Amniotic stem cell (primary cell): ENCODE results near the gene NEDD4L.

Experiments
- DNase-seq: peaks from one replicate; lab custom pipeline; 2025; lab: John Stamatoyannopoulos, UW

NEDD4L gene

DNA sequence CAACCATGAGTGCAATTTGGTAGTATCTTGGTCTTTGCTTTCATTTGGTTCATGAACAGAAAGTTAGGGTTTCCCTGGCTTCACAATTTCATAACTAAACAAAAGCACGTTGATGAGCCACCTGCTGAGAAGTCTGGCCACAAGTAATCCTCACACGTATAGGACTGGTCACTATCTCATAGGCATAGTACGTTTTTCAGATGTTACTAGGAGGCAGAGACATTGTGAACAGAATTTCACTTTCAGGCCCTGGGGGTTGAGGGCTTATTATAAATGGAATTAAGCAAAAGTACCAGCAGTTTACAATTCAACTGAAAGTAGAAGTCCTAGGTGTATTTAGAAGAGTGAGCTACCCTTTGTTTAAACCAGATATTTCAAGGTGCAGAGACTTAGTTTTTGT, 307.8 kb downstream of the NEDD4L start:
- no peak for DNase-seq

DNA sequence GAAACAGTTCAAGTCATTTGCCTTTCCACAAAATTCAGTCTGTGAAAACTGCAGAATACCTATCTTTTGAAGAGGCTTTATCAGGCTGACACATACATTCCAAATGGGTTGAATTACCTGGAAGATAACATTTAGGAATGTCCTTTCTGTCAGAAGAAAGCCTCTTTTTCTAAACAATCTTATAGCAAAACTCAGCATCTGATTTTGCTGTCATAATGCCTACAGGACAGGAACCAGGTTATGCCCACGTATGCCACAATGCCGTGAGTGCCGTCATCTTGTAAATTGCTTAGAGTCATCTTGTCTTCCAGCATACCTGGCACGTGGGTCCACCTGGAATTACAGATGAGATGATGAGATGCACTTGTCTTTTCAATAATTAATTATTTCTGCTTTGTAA, 309.6 kb downstream of the NEDD4L start:
- DNase-seq = no peak

DNA sequence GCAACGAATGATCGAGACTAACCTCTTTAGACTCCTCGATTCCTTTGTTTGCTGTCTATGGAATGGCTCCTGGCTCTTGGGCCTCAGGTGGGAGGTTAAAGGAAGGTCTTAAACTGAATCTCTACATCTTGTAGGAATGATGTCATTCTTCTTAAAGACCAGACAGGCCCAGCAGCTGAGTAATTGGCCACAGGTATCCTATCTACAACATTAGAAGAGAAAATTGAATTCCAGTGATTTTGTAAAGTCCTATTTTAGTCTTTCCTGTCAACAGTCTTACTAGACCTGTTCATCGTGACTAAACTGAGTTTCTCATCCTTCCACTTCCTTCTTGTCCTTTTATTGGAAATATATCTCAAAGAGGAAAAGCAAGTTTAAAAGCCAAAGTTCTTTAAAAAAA, 310.0 kb downstream of the NEDD4L start:
- DNase-seq = no peak

DNA sequence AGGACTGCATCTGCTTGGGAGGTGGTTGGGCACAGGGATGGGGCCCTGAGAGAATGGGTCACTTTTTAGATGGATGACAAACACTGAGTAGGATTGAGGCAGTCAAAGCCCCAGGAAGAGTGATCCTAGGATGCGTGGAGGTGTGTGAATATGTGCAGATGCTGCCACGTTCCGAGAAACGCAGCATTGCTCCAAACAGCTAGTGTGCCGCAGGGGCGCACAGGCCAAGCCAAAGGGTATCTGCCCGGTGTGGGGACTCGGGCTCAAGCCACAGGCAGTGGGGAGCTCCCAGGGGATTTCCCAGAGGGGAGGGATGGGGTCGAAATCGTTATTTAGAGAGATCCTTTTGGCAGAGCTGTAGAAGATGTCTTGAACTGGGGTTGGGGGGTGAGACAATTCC, 310.8 kb downstream of the NEDD4L start:
- no peak for DNase-seq

DNA sequence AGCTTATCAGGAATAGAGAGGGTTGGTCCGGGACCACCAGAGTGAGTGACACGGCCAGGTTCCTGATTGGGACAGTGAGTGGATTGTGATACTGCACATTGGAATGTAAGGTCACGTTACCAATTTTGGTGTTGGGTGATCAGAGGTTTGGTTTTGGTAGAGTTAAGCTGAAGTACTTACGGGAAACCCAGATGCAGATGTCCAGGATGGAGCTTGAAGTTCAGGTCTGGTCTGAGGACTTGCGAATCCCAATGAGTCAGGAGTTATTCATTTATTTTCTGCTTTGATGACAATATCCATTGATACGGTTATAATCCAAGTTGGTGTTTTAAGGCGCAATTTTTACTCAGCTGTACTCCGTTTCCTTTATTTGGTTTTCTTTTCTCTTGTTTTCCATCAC, 311.2 kb downstream of the NEDD4L start:
- DNase-seq = no peak

DNA sequence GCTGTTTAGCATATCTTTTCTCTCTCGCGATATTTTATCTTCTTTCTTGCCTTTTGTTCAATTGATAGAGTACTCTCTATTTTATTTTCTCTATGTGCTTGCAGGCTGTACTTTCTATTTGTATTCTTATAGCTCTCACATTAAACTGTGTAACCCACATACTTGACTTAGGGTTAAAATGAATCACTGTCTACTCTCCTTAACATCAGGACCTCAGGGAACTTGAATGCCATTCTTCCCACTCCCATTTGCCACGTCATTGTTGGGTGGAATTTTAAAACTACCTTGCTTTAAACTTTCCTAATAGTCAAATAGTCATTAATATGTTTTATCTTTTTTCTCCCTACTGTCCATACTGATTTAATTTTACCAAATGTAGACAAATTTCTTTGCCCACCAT, 315.2 kb downstream of the NEDD4L start:
- DNase-seq = no peak

DNA sequence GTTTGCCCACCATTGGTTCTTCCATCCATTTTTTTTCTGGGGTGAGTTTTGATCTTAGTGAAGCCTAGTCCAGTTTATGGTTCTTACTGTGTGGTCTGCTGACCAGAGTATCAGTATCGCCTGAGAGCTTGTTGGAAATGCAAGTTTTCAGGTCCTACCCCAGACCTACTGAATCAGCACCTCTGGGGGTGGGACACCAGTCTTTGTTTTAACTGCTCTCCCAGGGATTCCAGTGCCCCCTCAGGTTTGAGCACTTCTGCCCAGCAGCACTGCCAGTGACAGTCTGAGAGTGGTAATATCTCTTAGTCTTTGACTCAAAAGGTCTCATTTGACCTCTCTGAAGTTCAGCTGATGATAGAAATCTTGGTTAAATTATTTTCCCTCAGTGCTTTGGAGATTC, 315.6 kb downstream of the NEDD4L start:
- DNase-seq = no peak

DNA sequence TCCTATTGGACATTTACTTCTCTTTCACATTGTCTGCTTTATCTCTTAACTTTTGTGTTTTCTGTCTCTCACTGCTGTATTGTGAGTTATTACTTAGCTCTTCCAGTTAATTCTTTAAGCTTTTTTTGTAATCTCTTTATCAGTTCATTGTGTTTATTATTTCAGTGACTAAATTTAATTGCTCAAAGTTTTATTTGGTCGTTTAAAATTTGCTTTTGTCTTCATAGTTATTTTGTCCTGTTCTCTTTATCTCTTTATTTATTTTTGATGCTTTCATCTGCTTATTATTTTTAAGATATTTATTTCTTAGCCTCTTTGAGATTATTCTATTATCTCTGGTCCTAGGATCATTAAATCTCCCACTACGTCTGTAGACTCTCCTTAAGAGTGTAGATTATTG, 316.3 kb downstream of the NEDD4L start:
- no peak for DNase-seq

DNA sequence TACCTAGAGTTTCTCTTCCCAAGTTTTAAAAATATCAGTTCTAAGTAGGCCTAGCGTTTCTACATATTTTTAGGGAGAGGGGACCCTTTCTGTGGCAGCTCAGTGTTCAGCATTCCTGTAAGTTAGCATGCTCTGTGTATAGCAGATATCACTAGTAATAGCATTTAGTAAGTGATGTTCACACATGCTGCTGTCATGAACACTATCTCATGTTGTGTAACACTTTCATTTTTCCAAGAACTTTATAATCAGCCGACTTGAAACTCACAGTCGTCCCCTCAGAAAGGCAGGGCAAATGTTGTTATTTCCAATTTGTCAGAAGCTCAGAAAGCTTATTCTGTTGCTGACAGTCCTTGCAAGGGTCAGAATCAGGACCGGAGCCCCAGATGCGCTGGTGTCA, 317.2 kb downstream of the NEDD4L start:
- DNase-seq = no peak

DNA sequence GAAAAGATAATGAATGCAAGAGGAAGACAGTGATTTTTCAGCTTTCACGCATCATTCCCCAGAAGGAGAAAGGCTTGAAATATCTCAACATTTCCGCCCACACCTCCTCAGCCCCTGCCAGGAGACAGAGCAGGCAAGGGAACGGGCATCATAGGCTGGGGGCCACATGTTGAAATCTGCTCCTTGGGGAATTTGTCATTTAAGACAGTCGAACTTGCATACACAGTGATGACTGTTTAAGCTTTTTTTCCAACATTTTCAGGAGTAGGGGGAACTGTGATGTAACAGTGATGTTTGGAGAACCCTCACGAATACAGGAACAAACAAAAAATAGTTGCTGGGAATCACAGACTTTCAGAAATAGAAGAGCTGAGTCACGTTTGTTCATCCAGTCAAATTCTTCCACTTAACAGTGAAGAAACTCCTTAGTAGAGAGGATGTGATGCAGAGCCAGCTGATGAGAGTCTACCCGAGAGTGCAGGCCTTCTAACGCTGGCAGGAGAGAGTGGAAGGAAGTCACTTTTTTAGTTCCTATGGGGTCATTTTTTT, 318.1 kb downstream of the NEDD4L start:
- peak; percentile 85 for DNase-seq

DNA sequence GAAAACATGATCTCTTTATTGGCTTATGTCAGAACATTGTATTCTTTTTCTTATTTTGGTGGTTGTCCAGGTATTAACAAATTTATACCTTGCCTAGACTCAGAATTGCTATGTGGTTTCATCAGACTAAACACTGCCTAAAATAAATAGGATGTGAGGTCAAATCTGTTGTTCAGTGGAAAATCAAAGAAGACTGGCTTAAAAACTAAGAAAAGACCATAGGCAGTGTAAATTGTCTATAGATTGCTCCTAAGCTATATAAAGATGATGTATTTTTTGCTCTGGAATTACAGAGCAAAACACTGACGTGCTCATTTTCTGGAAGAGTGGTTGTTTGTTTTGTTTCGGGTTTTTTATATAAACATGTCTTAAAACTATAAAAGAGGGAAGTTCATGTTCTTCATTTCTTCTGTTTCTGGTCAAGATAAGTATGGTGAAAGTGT, 318.8 kb downstream of the NEDD4L start:
- no peak for DNase-seq

DNA sequence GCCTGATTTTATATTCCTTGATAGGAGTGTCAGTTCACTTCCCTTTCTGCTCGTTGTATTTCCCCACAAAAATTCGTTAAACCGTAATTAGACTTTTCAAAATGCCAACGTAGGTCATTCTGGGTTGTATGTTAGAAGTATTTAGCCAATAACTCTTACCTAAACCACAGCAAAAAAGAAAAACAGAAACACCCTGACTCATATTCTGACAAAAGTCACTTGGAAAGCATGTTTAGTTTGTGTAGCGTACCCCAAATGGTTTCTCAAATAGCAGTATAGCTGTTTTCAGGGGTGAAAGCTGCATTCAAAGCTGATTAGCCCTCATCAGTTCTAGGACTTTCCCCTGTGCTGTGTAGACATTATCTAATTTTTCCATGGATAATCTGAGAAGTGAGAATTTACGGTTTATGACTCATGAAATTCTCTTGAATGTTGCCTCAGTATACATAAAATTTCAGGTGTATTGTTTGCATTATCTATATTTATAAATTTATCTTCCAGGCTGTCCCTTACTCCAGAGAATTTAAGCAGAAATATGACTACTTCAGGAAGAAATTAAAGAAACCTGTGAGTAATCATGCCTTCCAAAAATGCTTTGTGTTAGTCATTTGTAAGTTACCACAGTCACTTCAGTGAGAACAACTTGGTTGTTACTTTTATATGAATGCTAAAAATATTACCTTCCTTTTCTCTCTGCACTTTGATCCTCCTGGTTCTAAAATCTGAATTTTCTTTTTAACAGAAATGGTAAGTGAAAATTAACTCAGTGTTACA, 319.9 kb downstream of the NEDD4L start:
- DNase-seq = peak; percentile 9

DNA sequence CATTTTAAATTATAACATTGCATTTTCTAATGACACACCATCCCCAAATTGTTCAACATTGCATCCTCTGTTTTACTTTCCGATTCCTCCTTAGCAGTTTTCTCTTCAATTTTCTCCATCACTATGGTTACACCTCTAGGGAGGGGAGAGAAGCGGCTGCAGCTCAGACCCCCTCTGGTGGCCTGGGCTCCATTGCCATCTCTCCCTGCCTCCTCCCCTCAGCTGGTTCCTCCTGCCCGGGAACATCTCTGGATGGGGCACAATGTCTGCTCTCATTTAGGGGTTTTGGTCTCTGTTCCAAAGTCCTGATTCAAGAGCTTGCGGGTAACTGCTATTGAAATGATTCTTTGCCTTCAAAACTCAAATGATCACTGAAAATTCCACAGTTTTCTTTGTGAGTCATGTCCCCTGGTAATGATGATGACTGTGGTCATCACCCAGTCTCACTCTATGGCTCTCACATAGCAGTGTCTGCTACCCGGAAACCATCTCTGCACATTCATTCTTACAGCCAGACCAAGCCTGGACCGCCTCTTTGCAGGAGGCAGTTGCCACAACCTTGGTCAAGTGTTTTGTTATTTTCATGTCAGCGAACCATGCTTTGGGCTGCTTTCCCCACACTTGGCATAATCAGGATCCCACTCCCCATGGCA, 321.0 kb downstream of the NEDD4L start:
- DNase-seq = no peak

DNA sequence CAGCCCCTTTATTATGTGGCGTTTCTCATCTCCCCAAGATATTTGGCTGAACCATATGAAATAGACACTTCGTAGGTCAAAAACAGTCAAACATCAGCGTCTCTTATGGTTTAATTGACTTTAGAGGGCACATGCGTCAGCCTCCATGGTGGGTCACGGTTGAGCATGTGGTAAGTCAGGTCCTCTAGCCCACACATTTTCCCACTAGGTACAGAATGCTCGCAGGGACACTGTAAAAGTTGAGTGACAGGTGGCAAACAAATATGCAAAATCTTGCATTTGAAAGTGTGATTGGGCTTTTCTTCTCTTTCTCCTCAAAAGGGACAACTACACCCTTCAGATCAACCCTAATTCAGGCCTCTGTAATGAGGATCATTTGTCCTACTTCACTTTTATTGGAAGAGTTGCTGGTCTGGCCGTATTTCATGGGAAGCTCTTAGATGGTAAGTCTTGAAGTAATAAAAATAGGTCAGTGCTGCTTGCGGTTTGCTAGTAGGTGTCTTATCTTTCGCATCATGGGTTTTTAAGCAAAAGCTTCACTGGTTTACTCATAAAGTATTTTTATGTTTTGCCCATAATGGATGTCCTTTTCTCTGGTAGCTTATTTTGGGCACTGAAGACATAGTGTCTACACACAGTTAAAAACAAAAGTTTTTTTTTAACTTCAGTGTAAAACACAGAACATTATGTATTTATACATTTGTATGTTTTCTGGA, 323.6 kb downstream of the NEDD4L start:
- DNase-seq = no peak

DNA sequence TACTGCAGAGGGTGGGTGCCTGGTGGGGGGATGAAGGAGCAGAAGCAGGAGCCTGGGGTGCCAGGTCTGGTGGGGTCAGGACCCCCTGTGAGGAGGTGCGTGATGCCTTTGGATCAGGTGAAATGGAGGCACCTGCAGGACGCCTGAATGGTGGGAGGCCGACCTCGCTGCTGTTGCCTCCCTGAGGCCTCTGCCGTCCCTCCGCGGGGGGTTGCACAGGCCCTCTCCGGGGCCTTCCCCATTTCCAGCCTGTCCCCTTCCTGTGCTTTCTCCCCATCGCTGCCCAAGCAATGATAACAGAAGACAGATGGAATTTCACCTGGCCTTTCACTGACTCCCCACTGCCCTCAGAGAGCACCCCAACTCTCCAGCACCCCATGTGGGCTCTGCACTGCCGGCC, 325.6 kb downstream of the NEDD4L start:
- DNase-seq = no peak

DNA sequence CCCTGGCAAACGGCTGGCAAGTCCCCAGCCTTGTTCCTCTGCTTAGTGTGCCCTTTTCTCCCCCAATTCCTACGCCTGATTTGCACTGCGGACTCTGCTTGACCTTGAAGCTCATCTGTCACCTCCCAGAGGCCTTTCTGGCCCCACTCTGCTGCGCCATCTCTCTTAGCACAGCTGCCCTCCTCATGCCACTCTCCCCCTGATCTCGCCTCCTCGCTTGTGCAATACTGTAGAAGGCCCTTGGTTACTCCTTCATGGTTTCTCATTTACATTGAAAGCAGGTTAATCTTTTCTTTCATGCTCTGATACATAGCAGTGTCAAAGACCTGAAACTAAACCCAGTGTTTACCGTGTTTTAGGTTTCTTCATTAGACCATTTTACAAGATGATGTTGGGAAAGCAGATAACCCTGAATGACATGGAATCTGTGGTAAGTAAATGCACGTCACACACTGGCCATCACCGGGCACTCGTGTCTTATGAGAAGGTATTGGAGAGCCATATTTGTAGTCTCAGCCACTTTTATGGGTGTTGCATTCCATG, 326.1 kb downstream of the NEDD4L start:
- no peak for DNase-seq

DNA sequence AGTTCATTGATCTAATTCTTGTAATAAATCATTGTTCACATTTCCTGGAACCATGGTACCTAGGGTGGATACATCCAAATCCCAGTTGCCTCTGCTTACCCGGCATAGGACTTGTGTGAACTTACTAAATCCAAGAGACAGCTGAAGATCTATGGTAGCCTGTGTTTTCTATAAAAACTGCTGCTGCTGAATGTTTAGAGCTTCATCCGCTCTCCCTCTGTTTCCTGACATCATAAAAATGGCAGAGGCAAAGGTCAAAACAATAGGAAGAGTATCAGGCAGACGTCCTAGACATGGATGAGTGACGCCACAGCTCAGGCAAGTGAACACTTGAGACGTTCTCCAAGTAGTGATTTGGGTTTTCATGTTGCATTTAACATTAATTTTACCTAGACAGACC, 326.6 kb downstream of the NEDD4L start:
- no peak for DNase-seq

DNA sequence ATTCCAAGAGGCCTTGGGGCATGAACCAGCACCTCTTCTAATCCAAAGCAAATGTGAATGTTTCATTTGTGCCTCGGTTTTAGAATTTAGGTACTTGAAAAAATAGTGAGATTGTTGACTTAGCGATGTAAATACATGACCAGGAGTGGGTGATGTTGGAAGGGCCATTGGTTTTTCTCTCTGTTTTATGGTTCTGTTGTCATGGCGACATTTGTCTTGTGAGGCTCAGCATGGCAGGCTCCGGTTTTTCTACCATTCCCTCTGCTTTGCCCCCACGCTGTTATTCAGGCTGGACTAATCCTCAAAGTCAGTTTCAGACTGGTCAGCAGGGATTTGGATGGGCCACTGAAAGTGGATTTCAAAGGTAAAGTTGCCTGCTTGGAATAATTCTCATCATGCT, 329.5 kb downstream of the NEDD4L start:
- no peak for DNase-seq

DNA sequence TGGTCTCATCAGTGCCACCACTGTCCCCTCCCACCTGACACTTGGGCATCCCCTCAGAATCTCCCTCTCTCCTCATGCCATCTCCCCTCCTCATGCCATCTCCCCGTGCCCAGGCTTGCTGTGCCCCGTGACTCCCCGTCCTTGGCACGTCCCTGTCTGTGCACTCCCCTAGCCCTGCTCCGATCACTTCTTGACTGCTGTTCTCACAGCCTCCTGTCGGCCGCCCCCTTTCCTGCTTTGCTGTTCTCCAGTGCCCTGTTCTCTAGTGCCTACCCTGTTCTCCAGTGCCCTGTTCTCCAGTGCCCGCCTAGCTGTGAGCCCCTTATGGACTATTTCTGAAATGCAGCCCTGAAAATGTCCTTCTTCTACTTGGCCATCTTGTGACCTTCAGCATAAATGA, 331.0 kb downstream of the NEDD4L start:
- DNase-seq = no peak

DNA sequence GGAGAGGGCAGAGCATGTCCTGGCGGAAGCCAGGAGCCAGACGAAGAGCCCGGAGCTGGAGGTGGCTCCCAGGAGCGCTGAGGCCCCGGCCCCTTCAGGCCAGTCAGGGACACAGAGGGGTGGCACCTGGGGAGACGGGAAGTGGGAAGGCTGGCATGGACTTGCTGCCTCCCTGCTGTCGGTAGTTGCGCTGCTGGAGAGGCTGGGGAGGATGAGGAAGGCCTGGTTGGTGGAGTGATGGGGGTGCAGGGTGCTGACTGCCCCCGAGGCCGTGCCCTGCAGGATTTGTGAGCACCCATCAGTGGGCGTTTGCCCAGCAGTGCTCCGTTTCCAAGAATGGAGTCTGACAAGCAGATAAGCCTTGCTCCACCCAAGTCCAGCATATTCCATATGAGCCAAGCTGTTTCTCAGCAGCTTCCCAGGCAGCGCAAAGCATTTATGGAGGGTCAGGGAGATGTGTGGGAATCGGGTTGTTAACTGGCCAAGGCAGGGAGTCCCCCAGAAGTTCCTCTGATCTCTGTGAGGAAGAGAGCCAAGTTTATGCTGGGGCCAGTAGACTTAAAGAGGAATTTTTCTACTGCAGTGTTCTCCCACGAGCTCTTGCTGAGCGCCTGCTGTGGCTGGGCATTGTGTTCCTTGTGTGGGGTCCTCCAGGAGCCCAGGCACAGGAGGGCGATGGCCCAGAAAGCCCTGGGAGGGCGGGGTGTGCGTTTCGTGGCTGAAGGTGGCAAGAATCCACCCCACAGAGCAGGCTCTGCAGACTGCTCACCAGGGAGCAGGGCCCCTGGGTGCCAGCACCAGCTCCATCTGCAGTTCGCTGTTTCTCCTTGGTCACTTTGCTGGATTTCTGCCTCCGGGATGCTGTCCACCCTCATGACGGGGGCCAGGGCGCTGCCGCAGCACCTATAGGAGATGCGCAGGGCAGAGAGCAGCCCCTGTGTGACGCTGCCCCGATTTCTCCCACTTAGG, 334.7 kb downstream of the NEDD4L start:
- no peak for DNase-seq

DNA sequence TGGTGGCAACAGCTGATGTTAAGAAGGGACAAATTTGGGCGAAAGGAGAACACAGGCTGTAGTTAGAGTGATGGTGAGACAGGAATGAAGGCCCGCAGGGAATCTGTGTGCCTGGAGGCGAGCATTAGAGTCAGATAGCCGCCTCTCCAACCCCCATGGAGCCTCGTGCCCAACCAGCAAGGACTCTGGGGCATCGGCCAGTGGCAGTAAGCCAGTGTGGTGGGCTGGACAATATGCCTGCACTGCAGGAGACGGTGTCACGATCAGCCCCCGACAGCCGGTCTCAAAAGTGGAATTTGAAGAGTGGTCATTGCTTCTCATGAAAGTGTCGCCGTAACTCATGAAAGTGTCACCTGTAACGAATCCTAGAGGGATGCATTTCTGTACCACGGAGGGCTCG, 335.4 kb downstream of the NEDD4L start:
- DNase-seq = no peak
